DMS 273 (cell line): ENCODE data around the gene AMOTL2.
A peak's percentile ranks its signal among the peaks of the same experiment; 100 is the strongest.

Experiments
- DNase-seq: peaks from one replicate; lab custom pipeline; 2025; ENCODE audit not compliant: unreplicated experiment; lab: John Stamatoyannopoulos, UW

AMOTL2 gene

GRCh38 chr3:134353831-134354611 is 20.2 kb downstream of the AMOTL2 start:
- no peak for DNase-seq

DNA sequence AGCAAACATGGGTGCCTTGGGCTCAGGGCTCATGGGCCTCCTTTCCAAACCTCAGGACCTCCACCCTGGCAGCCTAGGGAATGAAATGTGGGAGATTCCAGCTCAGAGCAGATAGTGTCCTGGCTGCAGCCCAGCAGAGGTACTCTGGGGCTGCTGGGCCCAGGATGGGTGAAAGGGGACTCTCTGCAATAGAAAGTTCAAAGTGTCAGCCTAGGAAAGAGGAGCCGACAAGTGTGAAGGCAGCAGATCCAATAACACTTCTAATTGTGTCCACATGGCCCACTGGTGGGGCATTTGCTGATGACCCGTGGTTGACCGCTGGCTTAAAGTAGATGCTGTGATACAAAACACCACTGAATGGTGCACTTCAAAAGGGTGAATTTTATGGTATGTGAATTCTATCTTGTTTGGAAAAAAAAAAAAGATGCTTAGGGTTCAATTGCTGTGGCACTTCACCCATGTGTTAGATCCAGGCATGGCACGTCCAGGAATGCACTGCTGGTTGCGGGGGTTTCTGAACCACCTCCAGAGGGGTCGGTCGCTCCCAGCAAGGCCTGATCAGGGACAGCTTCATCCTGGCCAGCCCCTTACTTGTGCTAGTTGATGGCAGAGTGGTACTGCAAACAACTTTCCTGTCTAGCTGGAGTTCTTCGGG is 20.9 kb downstream of the AMOTL2 start:
- no peak for DNase-seq

GRCh38 chr3:134352031-134352671 is 22.1 kb downstream of the AMOTL2 start:
- no peak for DNase-seq

GRCh38 chr3:134351427-134351826 is 22.8 kb downstream of the AMOTL2 start:
- no peak for DNase-seq

DNA sequence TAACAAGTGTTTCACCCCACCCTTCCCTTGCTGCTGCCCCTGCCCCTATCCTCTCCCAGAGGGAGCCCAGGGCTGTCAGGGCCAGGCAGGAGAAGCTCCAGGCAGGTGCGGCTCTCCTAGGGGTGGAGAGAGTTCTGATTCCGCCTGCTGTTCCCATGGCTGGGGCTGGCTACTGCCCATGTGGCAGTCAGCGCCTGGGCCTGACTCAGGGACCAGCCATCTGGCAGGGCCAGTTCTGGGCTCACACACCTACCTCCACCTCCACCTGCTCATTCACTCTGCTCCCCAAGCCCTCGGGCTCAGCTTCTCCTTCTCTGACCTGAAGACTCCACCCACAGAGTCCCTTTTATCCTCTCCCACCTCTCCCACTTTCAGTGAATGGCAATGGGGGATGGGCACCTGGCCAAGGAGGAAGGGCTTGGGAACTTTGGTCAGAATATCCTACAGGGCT is 23.4 kb downstream of the AMOTL2 start:
- peak; percentile 42 for DNase-seq

- no peak for DNase-seq
Observed at GRCh38 chr3:134350266-134350665, 24.0 kb downstream of the AMOTL2 start.

- DNase-seq = no peak
Observed at GRCh38 chr3:134348524-134348923, 25.7 kb downstream of the AMOTL2 start.

- no peak for DNase-seq
Observed at GRCh38 chr3:134347551-134347950, 26.7 kb downstream of the AMOTL2 start.

DNA sequence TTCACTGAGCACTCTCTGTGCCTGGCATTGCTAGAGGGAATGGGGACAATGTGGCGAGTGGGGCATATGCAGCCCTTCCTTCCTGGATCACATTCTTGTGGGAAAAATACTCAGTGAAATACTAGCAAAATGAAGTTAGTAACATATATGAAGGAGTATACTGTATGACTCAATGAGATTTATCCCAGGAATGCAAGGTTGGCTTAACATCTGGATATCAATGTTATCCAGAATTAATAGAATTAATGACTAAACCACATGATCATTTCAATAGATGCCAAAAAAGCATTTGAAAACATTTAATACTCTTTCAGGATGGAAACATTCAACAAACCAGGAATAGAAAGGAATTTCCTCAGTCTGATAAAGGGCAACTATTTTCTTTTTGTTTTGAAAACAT is 27.5 kb downstream of the AMOTL2 start:
- no peak for DNase-seq

- no peak for DNase-seq
Observed at GRCh38 chr3:134345202-134345601, 29.0 kb downstream of the AMOTL2 start.

- DNase-seq = no peak
Observed at GRCh38 chr3:134344560-134344959, 29.7 kb downstream of the AMOTL2 start.

- DNase-seq = peak; percentile 68
Observed at GRCh38 chr3:134342259-134342658, 32.0 kb downstream of the AMOTL2 start.

- peak; percentile 49 for DNase-seq
Observed at GRCh38 chr3:134341389-134341788, 32.9 kb downstream of the AMOTL2 start.

DNA sequence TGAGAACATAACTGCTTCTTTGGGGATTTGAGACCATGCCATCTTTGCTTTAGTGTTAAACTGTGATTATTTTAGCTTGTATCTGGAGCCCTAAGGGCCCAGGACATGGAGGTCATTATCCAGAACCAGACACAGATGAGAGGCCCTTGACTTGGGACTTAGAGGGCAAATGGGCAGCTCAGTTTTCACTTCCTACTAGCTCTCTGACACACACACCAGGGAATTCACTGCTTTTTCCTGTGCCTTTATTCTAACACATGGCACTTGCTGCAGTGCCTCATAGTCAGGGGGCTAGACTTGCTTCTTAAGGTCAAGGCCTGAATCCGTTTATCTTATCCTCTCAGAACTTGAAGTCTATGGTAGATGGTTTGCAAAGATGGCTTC is 33.3 kb downstream of the AMOTL2 start:
- no peak for DNase-seq

DNA sequence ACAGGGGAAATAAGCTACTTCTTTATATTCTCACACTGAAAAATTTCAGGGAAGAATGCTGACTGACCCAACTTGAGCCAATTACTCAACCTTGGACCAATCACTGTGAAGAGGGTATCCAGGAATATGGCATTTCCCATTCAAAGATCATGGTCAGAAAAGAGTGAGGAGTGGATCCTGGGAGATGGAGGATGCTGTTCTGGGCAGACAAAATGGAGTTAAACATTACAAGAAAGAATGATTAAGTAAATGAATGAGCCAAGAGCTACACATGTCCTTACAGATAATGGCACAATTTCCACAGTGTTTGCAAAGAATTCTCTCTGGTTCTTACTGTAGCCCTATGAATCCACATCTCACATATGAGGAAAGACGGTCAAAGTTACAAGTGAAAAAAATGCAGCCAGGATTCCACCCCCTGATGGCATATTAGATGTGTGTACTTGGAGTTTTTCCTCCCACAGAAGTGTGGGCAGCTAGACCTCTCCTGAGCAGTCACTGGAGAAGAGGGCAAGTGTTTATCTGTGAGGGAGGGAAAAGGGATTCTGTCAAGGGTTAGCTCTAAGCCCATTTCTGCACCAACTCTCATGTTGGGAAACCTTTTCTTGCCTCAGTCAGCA is 33.8 kb downstream of the AMOTL2 start:
- DNase-seq = no peak

DNA sequence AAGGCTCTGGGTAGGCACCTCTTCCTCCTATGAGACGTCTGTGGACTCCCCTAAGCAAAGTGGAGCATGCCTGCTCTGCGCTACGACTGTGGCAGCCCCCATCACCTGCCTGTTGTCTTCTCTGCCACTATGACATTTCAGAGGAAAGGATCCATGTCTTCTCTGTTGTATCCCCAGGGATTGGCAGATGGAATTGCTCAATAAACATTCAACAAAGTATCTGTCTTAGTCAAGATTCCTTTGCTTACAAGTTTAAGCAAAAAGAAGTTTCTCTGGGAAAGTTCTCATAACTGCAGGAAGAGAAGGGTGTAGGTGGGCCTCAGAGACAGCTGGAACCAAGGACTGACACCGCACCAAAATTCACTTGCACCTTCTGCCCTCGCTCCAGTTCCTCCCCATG is 34.3 kb downstream of the AMOTL2 start:
- DNase-seq = no peak

DNA sequence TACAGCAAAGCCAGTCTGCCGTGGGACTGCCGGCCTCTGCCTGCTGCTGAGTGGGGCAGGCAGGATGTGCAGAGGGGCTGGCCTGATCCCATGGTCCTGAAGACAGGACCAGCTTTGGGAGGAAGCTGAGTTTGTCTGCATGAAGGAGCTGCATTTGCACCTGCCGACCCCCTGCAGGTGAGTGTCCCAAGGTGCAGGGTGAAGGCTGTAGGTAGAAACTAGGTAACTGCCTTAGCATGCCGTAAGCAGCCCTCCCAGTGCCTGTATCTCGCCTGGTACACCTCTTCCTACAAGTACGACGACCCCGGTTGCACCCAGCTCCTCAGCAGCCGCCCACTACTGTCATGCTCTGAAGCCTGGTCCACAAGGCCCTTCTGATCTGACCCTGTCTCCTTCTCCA is 34.9 kb downstream of the AMOTL2 start:
- DNase-seq = no peak

- DNase-seq = no peak
Observed at GRCh38 chr3:134338516-134339261, 35.6 kb downstream of the AMOTL2 start.

- DNase-seq = no peak
Observed at GRCh38 chr3:134338201-134338512, 36.1 kb downstream of the AMOTL2 start.

GRCh38 chr3:134337511-134338200 is 36.6 kb downstream of the AMOTL2 start:
- no peak for DNase-seq

DNA sequence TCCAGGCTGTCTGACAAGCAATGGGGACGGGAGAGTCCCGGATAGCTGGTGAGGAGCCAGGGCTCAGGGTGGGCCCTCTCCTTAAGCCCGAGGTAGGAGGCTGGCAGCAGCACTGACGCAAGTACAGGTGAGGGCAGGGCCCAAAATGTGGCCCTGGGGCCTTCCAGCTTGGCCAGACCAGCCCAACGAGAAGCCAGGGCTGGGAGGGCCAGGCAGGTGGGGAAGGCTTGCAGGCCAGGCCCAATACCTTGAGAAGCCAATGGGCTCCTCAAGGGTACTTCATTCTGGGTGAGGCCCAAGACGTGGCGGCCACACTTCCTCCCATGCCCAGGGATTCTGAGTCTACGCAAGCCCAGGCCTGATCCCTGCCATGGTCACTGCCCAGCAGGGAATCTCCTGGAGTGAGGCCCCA is 37.2 kb downstream of the AMOTL2 start:
- DNase-seq = no peak
